ENCODE data around the gene VPS26C.

- TF ChIP-seq CTCF (conservative IDR thresholded peaks at IDR 0.05) (no peak), EZH2 (IDR thresholded peaks at IDR 0.05; ENCODE audit: low read depth) (no peak)
Observed at GRCh38 chr21:37300114-37300751, 33.1 kb upstream of the VPS26C start.
